ENCODE results near the gene FARS2. TPM values are rescaled to one million over a fixed set of nuclear protein-coding genes. Genes with fewer than 3 reads are reported as not detected.

Gene FARS2
- total RNA-seq, 1 donor from 2014 or later = 20.1 TPM

DNA sequence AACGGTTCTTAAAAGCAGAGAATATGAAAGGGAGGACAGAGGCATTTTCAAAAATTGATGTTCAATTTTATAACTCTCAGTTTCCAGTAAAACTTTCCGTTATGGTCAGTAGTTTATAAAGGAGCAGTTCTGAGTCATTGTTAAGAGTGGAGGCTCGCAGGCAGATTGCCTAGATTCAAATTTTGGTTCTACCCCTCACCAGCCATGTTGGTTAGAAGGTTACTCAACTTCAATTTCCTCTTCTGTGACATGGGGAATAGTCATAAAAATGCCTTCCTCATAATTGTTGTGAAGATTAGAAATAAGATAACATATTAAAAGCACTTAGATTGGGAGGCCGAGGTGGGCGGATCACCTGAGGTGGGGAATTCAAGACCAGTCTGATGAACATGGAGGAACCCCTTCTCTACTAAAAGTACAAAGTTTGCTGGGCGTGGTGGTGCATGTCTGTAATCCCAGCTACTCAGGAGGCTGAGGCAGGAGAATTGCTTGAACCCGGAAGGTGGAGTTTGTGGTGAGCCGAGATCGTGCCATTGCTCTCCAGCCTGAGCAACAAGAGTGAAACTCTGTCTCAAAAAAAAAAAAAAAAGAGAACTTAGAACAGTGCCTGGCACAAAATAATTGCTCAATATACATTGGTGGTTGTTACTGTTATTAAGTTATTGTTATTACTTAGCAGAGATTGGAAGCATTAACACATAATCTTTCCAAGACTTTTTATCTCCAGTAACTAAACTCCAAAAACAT lies 396.5 kb downstream of the FARS2 start:
- intact Hi-C loops (cut with micrococcal nuclease) = no loop called here

DNA sequence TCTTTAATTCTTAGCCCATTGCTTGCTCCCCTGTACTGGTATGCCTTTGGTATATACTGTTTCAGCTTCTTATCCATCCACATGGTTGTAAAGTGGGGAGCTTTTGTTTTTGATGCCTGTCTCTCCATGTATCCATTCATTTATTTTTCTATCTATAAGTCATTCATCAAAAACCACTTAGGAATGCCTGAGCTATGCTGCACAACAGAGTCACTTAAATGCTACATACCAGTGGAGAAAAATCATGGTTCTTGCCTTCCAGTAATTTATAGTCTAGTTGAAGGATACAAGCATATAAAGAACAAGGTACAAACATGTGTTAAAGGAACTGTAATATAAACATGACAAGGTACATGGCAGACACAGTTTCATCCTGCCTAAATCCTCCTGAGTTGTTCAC lies 398.2 kb downstream of the FARS2 start:
- intact Hi-C loops (cut with micrococcal nuclease) = no loop called here

DNA sequence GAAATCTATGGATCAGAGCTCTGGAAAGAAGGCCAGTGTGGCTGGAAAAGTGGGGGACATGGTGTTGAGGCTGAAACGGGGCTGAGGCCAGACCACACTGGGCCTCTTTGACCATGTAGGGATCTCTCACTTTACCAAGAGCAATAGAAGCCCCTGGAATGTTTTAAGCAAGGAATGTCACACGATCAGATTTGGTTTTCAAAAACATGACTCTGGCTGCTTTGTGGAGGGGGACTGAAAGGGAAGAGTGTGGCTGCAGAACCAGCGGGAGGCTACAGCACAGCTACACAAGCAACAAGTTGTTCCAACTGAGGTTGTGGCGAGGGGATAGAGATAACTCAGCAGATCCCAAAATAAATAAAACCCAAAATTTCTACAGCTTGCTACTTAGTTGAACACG lies 399.5 kb downstream of the FARS2 start:
- intact Hi-C loops (cut with micrococcal nuclease) = no loop called here

DNA sequence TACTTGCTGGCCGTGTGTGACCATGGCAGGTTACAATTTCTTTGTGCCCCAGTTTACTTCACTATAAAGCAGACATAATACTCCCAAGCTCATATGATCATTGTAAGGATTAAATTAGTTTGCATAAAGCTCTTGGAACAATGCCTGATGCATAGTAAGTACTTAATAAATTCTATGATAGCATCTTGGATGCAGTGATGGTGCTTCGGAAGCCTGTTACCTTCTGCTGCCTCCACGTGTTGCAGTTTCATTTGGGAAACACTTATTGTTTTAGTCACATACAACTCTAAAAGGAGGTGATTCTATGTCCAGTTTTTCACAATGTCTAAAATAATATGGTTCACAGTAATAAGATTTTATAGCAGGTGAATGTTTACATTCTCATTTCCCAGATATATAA lies 401.5 kb downstream of the FARS2 start:
- intact Hi-C loops (cut with micrococcal nuclease) = no loop called here

DNA sequence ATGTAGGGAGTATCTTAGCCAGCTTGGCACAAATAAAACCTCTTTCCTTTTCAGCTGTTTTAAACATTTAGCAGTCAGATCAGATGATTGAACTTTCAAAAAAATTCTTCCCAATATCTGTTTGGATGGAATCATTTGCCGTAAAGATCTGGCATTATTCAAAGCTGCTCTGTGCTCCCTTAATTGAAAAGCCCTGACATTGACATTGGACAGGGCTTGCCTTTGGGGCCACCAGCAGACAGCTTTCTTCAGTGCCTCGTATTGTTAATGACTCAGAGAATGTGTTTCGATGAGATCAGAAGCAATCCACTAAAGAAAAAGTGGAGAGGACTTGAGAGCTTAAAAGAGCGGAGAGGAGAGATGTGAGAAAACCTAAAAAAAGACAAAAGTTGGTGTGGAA lies 401.9 kb downstream of the FARS2 start:
- intact Hi-C loops (cut with micrococcal nuclease) = no loop called here

DNA sequence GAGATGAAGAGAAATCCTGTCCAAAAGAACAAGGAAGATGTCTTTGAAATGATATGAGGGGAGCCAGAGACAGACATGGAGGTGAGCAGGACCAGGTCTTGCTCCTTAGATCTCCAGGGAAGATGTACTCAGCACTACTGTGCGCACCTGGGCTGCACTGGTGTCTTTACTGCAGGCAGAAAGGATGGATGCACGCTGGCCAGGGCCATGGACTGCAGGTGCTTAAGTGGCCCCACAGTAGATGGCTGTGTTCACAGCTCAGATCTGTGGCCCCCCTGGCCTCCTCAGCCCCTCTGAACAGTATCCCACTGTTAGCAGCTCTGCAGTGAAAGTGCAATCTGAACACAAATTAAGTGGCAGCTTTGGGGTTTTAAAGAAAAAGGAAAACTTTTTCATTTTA lies 402.4 kb downstream of the FARS2 start:
- intact Hi-C loops (cut with micrococcal nuclease) = no loop called here

DNA sequence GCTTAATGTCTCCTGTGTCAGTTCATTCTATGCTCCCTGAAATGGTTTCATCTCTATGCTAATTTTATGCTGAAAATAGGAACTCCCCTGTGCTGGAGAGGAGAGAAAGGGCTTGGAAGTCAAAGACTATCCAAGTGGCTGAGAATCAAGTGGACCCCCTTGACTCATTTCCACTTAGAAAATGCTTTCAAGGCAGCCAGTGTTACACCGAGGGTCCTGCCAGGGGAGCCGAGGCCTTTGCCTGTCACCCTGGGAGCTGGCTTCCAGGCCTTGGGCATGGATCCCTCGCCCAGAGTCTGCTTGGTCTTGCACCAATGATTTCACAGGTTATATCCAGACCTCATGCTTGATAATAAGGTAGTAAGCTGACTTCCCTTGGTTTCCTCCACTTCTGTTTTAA lies 402.8 kb downstream of the FARS2 start:
- intact Hi-C loops (cut with micrococcal nuclease) = no loop called here

DNA sequence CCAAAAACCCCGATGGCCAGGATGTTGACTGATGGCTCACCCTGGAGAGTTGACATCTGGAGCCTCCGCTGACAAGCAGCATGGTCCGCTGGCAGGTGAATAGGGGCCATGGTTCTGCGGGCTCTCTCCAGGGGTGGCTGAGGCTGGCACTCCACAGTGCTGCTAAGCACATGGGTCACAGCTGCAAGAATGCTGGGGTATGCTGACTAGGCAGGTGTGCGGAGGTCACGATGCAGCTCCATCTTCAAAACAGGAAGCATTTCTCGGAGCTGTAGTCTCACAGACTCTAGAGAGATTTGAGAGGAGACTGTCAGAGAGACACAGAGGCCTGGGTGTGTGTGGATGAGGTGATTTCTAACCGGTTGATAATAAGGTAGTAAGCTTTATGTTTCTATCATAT lies 403.9 kb downstream of the FARS2 start:
- intact Hi-C loops (cut with micrococcal nuclease) = no loop called here

DNA sequence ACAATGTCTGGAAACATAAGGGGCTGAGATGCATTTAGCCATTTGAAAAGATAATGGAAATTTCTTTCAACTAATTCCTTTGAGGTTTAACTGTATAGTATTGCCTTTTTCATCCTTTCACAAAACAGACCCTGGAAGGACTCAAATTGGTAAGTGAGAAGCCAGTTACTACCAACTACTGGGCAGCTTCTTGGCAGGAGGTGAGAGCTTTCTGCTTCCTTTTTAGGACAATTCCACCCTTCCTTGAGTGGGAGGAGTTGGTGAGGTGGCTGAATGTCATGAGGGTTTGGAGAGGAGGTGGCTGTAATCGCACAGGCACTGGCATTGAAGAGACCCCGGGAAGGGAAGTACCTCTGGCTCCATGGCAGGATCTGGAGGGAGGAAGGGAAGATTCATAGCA lies 404.4 kb downstream of the FARS2 start:
- intact Hi-C loops (cut with micrococcal nuclease) = no loop called here

DNA sequence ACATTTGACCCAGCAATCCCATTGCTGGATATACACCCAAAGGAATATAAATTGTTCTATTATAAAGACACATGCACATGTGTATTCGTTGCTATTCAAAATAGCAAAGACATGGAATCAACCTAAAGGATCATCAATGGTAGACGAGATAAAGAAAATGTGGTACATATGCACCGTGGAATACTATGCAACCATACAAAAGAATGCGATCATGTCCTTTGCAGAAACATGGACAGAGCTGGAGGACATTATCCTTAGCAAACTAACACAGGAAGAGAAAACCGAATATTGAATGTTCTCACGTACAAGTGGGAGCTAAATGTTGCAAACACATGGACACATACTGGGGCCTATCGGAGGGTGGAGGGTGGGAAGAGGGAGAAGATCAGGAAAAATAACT lies 405.4 kb downstream of the FARS2 start:
- intact Hi-C loops (cut with micrococcal nuclease) = no loop called here

DNA sequence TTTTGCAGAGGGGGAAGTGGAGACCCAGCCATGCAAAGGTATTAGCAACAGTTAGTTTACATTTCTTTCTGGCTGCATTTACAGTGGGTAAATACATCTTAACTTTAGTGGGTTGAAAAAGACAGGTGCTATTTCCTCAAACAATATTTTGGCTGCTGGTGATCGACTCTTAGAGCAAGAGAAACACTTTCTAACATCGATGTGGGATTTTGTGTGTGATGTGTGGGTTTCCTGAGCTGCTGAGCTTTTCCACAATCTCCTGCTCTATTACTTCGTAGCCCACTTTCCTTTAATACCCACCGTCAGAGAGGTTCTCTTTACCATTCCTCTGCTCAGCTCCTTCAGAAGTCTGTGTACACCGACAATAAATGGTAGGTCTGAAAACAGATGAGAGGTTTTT lies 406.4 kb downstream of the FARS2 start:
- intact Hi-C loops (cut with micrococcal nuclease) = no loop called here

DNA sequence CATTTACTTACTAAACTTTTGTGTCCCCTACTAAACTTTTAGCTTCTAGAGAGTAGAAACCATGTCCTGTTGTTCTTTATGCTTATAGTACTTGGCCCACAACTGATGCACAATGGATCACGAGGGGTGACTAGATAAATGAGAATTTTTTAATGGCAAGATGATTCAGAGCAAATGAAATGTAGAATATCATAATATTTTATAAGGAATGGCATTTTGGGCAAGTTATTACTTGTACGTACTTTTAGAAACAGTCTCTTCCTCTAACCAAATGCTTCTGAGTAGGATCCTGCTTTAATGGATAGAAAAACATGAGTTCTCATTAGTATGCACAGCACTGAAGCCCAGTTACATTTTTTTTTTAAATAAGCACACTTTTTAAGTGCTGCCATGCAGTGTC lies 409.1 kb downstream of the FARS2 start:
- intact Hi-C loops (cut with micrococcal nuclease) = loop anchor here (2.0 kb wide), 1 partner anchor 200 kb away; no protein-coding TSS in a partner anchor

DNA sequence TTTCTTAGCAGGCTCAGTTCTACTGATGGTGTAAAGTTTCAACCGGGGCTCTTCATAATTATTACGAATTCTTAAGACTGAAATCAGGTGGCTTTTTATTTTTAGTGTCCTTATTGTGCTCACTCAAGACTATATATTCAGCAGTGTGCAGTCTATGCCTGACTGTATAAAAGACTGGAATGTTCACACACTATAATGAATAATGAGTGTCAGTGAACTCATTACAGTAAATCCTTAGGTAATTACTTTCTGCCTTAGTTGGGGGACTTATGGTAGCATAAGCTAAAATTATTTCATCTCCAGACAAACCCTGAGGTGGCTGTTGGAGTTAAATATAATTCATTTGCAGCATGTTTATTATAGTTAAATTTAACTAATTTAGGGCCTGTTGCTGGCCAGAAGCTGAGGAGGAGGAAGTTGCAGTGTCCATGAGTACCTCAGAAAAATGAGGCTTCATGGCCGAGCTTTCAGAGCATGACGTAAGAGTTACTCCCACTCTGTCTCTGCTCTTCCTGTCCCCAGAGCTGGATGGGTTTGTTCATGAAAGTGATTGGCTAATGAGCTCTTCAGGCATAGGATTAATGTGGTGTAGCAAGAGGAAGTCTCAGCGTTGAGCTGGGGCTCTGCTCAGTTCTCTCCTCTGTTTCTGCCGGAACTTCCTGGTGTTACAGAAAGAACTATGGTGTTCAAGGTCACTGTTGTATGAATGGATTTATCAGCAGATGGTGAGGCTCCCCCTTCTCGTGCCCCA lies 409.7 kb downstream of the FARS2 start:
- intact Hi-C loops (cut with micrococcal nuclease) = loop anchor here (2.0 kb wide), 1 partner anchor 200 kb away; no protein-coding TSS in a partner anchor

DNA sequence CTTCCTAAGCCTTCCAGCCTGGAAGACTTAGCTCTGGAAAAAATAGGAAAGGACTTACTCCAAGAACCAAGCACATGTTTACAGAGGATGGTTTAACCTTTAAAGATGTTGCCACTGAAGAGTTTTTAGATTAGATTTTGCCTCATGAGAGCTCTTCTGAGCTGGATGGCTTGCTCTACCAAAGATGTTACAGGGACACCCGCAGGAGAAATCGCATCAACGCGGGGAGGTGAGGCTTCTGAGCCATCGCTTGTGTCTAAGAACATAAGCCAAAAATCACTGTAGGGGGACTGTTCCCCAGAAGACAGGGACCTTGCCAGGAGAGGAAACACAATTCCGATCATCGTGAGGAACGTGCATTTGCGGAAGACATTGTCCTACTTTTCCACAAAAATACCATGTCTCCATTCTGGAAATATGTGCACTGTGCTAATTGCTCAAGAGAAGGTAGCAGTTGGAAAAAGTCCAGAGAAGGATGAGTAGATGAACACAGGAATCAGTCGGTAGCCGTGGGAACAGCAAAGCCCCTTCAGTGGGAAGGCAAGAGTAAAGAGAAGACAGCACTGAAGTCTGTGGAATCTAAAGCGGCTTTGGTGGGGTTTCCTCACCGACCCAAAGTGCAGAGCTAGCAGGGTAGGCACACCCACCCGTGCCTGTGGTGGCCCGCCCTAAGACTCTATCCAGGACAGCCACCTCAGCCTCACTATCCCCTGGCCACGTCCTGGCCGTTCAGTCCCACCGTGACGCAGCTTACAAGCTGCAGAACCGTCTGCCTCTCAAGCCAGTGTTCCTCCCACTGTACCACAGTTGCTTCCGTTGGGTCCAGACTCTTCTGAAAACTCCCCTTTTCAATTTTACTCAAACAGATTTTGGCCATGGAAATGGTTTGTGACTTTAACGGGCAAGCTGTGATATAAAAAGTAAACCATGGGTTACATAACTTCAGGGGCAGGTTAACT lies 410.6 kb downstream of the FARS2 start:
- intact Hi-C loops (cut with micrococcal nuclease) = loop anchor here (2.0 kb wide), 1 partner anchor 201 kb away; no protein-coding TSS in a partner anchor

DNA sequence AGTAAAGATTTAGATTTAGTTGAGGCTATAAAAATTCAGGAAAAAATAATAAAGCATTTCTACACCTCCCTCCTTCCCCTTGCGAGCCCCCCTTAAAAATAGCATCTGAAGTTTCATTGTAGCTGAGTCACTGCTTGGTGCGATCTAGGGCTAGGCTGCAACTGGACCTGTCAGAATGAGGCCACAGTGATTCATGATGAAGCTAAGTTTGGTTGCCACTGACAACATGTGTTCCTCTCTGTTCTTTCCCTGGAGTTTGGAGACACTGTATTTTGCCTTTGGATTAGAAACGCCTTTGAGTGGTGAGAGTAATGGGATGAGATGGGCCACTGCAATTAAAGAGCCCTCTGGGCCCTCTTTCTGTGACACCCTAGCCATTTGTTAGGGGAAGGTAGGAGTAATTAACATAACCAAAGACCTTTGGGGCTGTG lies 411.3 kb downstream of the FARS2 start:
- intact Hi-C loops (cut with micrococcal nuclease) = no loop called here

DNA sequence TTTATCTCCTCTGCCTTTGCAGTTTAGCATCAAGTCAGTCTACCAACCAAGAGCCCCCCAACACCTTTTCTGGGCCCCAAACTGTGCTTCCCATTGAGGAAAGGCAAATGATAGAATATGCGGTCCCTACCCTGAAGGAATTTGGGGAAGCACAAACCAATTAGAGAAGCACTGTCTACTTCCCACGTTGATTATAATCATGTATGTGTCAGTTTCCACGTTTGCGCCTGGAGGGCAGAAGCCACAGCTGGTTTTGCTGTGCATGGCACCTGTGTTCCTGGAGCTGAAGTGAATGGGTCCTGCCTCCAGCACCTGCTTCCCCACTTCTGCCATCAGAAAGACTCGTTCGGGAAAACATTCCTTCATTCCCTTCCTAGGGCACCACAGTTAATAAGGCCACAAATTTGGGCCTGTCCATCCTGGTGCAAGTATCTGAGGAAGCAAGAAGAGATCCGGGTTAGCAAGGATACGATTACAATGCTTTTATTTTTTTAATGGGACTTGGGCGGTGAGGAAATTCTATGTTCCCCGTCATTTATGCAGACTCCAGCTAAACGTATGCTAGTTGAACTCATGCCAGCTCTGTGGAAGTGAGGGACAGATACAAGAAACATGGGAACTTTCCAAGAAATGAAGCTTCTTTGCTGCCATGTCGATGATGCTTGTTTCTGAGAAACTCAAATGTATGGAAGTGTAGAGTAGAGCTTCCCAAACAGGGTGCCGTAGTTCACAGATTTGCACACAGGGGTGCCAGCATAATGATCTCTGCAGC lies 411.9 kb downstream of the FARS2 start:
- intact Hi-C loops (cut with micrococcal nuclease) = no loop called here

DNA sequence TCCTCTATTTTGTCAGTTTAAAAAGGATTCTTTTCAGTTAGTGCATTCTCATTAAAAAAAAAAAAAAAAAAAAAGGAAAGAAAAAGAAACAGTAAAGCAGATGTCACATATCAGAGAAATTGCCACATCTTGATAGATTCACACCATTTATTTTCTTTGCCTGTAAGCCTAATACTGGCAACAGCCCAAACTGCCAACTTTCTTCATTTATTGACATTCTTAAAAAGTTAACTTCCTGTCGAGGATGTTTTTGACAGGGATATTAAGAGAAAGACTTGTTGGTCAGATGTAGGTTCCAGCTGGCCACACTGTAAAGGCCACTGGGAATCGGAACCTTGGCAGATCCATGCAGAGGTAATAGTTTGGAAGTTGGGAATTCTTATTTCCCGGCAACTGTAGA lies 412.8 kb downstream of the FARS2 start:
- intact Hi-C loops (cut with micrococcal nuclease) = no loop called here

DNA sequence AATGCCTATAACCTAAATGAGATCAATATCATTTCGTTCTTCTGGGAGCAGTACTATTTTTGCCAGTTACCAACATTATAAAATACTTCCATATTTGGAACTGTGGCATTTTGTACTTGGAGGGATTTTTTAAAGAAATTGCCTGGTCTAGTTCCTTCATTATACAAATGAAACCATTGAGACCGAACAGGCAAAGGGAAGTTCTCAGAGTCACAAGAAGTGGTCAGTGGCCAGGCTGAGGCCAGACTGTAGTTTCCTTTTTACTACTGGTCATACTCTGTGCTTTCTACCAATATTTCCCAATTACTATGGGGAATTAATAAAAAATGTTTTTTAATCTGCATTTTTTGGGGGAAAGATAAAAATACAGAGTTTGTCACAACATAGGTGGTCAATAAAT lies 413.4 kb downstream of the FARS2 start:
- intact Hi-C loops (cut with micrococcal nuclease) = no loop called here

DNA sequence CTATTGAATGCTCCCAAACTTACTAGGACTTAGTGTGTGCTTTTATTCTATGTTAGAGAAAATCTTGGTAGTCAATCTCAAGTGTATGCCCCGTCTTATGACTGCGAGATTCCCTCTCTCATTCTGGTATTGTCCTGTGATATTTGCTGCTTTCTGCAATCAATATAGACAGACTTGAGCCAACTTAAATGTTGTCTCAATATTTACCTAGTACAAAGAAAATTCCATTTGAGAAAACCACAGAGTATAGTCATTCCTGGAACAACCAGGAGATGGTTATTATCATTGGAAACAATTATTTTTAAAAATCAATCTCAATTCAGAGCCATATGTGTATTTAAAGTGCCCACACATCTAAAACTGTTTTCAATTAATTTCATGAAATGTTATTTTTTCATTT lies 415.4 kb downstream of the FARS2 start:
- intact Hi-C loops (cut with micrococcal nuclease) = no loop called here

DNA sequence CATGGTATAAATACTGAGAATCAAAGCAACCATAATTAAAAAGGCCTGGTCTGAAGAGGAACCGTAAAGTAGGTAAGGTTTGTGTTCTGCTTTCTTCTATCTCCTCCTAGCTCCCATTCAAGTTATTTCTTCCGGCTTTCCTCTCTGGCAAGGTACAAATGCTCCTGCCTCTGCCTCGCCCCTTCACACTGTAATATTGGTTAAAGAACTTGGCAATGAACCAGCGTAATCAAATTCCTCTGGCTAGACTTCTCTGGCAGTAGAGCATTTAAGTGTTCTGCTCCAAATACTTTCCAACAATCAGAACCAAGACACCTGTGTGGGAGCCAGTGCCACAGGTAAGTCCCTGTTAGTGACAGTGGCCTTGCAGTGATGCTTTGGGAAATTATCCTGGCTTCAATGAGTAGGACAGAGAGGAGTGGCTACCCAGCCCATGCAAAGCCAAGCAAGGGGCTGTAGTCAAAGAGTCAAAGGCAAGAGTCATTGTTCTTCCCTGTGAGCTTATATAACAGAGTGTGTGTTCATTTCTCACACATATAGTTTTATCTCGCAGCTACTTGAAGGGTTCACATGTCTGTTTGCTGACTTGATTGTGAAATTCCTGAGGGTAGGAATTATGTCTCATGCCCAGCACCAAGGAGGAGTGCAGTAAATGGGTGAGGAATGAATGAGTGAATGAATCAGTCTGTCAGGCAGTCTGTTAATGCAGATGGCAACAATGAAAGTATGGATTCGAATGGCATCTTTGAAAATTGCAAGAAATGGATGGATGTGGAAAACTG lies 416.1 kb downstream of the FARS2 start:
- intact Hi-C loops (cut with micrococcal nuclease) = no loop called here

Measured in T-helper 1 cell treated with Interleukin-12 subunit alpha and Interleukin-12 subunit beta and Interleukin-4 antibody, amounts not matched to agents 30 ng/mL and 1 ng/mL, for 36 hours (primary cell).